Measurements from ENCODE around the gene RPL41. TPM values are rescaled to one million over a fixed set of nuclear protein-coding genes. Genes with fewer than 3 reads are reported as not detected.
A peak's percentile ranks its signal among the peaks of the same experiment; 100 is the strongest.

RPL41 gene
- polyA plus RNA-seq, 1 of the 3 experiments (the other 2 are of a cell fraction): 12,464 TPM

- no peak overlapping the region for H3K27ac ChIP-seq (ENCODE audit: low read depth in 2 of 2, low read length in 1 of 2)
- H3K9me3 ChIP-seq: no peaks in the 10 kb centered on the region
- H3F3A ChIP-seq (replicated peaks; ENCODE audit: insufficient read depth): peaks cover 25% of the 10 kb centered on the region
- ChIA-PET POLR2A (no interaction called here), CTCF (interaction anchor here (1.4 to 2.4 kb wide), 2 partner anchors 25 to 36 kb away, joined by 6 to 14 read pairs; partner anchors contain the start of gene SMARCC2)
- peaks cover 6 to 9% of the 10 kb centered on the region in 2 experiments for H3K36me3 ChIP-seq (replicated peaks in 1 of 2; ENCODE audit: control insufficient read depth in 1 of 2, insufficient read depth in 2 of 2, low read length in 1 of 2)
- 80% methylated on average over 5 of the region's 5 CpGs for WGBS (ENCODE audit: low lambda C conversion rate)
- DNase-seq: no peak
- peaks cover 41% of the 10 kb centered on the region for H3K79me2 ChIP-seq (ENCODE audit: insufficient read depth)
- H3K9me2 ChIP-seq: no peaks in the 10 kb centered on the region
- H4K20me1 ChIP-seq (ENCODE audit: insufficient read depth): no peaks in the 10 kb centered on the region
- H3K4me1 ChIP-seq (ENCODE audit: control insufficient read depth in 1 of 2, insufficient read depth in 2 of 2, low read depth in 1 of 2, low read length in 1 of 2): peaks cover 23 to 25% of the 10 kb centered on the region in 2 experiments; a peak in 3 of 4 replicates
- peak overlapping the region; percentile 95 for H3K4me2 ChIP-seq
- H3K4me3 ChIP-seq (ENCODE audit: low read depth in 2 of 2, low read length in 1 of 2): peak overlapping the region; percentile 62 to 87; a peak in 3 of 4 replicates
- no peak overlapping the region for H2AFZ ChIP-seq (ENCODE audit: low read depth)
- TF ChIP-seq RCOR1 (IDR thresholded peaks at IDR 0.05; ENCODE audit: low read length): no peak
- no peak for TF ChIP-seq EZH2phosphoT487 (IDR thresholded peaks at IDR 0.05; ENCODE audit: borderline replicate concordance, low read depth)
- TF ChIP-seq CHD2 (IDR thresholded peaks at IDR 0.05; ENCODE audit: low read length, partially characterized antibody): no peak
- no peak for TF ChIP-seq POLR2AphosphoS5 (IDR thresholded peaks at IDR 0.05; ENCODE audit: low read depth, low read length)
- TF ChIP-seq RFX5 (IDR thresholded peaks at IDR 0.05; ENCODE audit: low read length): no peak
- TF ChIP-seq RAD21 (IDR thresholded peaks at IDR 0.05; ENCODE audit: low read length): no peak
- no peak for TF ChIP-seq SIN3A (IDR thresholded peaks at IDR 0.05; ENCODE audit: borderline replicate concordance, low read depth, low read length)
- no peak for TF ChIP-seq REST (IDR thresholded peaks at IDR 0.05; ENCODE audit: low read depth, low read length)
- no peak for TF ChIP-seq TCF12 (IDR thresholded peaks at IDR 0.05)
- TF ChIP-seq YY1 (IDR thresholded peaks at IDR 0.05; ENCODE audit: low read depth): no peak
- no peak for TF ChIP-seq USF2 (IDR thresholded peaks at IDR 0.05; ENCODE audit: borderline replicate concordance, low read depth, low read length)
- TF ChIP-seq NFIC (IDR thresholded peaks at IDR 0.05; ENCODE audit: borderline replicate concordance): no peak
- no peak for TF ChIP-seq GATA2 (CRISPR knock-in tag; IDR thresholded peaks at IDR 0.05)
- no peak for TF ChIP-seq EP300 (IDR thresholded peaks at IDR 0.05; ENCODE audit: borderline replicate concordance in 1 of 2, low read depth in 1 of 2, low read length in 1 of 2)
- no peak for TF ChIP-seq MEF2A (IDR thresholded peaks at IDR 0.05; ENCODE audit: borderline replicate concordance, low read depth)
- TF ChIP-seq CTCF (IDR thresholded peaks at IDR 0.05): no peak
- no peak for TF ChIP-seq TEAD4 (IDR thresholded peaks at IDR 0.05; ENCODE audit: borderline replicate concordance, insufficient read depth)
- TF ChIP-seq FOXJ3 (CRISPR knock-in tag; IDR thresholded peaks at IDR 0.05): no peak
- no peak for TF ChIP-seq USF1 (IDR thresholded peaks at IDR 0.05; ENCODE audit: borderline replicate concordance, low read depth)
- no peaks in the 10 kb centered on the region for H3K27me3 ChIP-seq (ENCODE audit: insufficient read depth)
- peak overlapping the region; percentile 82; the same call in 1 of the 2 replicates for H3K9ac ChIP-seq
These were observed 37.2 kb downstream of the RPL41 start for GRCh38 chr12:56153678-56154065.
